Bone marrow (tissue), 2 donors: ENCODE data around the gene LGALS4.
A peak's percentile ranks its signal among the peaks of the same experiment; 100 is the strongest.
"Not testable (repeated sequence)": the region's sequence is repeated elsewhere in the genome, so short reads cannot be mapped to it uniquely, and the experiment has no call there.

Source experiments
- DNase-seq, 2 donors: peaks; one replicate each; lab custom pipeline; 2025; lab: John Stamatoyannopoulos, UW

The LGALS4 gene

GRCh38 chr19:38812841-38813320 lies at the start of gene LGALS4:
Gene LGALS4, minus strand, starts transcription at chr19:38812945. Its CDS starts 59 bp downstream, at chr19:38812886.
- no peak for DNase-seq

DNA sequence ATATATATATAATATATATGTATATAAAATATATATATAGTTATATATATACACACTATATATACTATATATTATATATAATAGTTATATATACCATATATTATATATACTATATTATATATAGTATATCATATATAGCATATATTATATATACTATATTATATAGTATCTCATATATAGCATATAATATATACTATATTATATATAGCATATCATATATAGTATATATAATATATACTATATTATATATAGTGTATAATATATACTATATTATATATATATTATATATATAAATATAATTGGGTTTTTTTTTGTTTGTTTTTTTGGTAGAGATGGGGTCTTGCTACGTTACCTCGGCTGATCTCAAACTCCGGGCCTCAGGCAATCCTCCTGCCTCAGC lies 48.6 kb upstream of the LGALS4 start:
- no peak for DNase-seq

- DNase-seq: not testable (repeated sequence)
Observed at GRCh38 chr19:38859631-38860204, 47.0 kb upstream of the LGALS4 start.

- DNase-seq: no peak
Observed at GRCh38 chr19:38856813-38857212, 44.1 kb upstream of the LGALS4 start.

DNA sequence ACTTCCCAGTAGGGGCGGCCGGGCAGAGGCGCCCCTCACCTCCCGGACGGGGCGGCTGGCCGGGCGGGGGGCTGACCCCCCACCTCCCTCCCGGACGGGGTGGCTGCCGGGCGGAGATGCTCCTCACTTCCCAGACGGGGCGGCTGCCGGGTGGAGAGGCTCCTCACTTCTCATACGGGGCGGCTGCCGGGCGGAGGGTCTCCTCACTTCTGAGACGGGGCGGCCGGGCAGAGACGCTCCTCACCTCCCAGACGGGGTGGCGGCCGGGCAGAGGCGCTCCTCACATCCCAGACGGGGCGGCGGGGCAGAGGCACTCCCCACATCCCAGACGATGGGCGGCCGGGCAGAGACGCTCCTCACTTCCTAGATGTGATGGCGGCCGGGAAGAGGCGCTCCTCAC lies 43.0 kb upstream of the LGALS4 start:
- DNase-seq: not testable (repeated sequence)

- not testable (repeated sequence) for DNase-seq
Observed at GRCh38 chr19:38854961-38855360, 42.2 kb upstream of the LGALS4 start.

DNA sequence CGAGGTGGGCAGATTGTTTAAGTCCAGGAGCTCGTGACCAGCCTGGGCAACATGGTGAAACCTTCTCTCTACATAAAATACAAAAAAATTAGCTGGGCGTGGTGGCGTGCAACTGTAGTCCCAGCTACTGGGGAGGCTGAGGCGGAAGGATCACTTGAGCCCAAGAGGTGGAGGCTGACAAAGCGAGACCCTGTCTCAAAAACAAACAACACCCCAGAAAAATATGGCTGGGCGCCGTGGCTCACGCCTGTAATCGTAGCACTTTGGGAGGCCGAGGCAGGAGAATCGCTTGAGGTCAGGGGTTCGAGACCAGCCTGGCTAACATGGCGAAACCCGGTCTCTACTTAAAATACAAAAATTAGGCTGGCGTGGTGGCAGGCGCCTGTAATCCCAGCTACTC lies 40.5 kb upstream of the LGALS4 start:
- DNase-seq: no peak

GRCh38 chr19:38852231-38853044 lies 39.7 kb upstream of the LGALS4 start:
- peak; percentile 49 to 77 for DNase-seq

GRCh38 chr19:38851622-38852230 lies 39.0 kb upstream of the LGALS4 start:
- DNase-seq: peak; percentile 61 to 79

DNA sequence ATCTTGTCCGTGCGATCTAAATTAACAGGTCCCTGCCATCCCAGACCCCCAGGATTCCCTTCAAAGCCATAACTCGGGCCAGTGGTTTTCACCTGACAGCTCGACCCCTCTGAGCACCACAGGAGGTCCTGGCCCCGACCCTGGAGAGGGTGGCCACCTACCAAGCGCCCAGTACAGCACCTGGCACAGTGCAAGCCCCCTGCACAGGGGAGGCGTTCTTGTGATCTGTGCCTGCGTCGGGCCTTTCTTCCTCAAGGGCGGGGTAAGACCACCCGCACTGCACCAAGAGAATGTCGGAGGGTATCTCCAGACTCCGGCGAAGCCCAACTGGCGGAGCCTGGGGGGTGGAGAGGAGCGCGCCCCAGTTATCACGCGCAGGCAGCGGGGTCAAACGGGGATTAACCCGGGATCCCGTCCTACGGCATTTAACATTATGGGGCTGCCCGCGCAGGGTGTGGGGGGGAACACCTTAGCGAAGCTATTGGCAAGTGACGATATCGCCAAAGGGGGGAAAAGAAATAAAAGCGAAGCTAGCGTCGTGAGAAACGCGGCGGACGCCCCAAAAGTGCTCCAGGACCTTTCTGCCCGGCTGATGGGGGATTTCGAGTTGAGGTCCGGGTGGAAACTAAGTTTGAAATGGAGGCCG lies 38.4 kb upstream of the LGALS4 start:
- DNase-seq: no peak

GRCh38 chr19:38850436-38850975 lies 37.8 kb upstream of the LGALS4 start:
- DNase-seq: peak in 1 of 2 donors; percentile 97

DNA sequence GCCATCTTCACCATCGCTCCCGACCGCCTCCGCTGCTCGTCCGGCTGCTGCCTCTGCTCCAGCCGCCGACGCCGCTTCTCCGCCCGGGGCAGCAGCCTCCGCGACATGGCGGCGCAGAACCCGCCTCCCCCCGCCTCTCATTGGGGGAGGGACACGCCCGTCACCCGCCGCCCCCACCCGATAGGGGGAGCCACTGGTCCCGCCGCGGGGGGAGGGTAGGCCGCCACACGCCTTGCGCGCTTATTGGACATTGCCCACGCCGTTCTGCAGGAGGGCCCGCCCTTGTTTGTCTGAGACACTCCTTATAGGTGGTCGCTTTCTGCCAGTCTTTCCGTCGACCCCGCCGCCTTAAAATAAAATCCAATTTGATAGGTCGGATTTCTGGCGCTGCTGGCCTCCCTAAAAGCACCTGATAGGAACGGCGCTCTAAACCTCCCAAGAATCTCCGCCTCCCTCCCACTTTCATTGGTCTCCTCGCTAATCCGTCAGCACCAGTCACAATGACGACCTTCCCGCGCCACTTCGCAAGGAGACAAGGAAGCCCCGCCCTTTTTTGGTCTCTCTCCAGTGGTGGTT lies 37.2 kb upstream of the LGALS4 start, which contains the start of gene HNRNPL:
HNRNPL (minus strand) TSS at position 127 of the 576 bp plus-strand sequence; CDS start at position 107, 20 bp downstream.
- DNase-seq: peak; percentile 97 to 100

DNA sequence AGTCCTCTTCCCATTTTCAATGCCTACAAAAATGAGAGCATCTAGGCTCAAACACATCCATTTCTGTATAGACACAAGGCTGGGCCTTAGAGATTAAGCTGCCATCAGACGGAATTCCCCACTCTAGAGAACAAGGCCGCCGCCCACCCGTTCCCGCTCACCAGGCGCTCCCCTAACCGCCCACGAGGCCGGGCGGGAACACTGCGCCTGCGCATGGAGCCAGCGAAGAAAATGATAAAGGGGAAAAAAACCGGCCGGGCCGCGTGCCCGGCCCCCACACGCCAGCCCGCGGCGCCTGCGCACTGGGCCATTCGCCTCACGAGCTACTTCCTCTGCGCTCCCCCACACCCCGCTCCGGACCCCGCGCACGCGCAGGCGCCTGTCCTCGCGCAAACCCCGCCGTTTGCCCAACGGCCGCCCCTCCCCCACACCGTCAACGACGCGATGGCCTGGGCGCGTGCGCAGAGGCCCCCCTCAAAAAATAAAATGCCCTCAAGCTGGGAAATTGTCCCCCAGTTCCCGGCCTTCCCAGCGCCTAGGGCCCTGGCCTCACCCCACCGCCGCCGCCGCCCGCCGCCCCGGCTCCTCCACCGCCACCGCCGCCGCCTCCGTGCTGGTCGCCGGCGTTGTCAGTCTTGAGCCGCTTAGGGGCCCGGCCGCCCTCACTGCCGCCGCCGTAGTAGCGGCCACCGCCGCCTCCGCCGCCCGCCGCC lies 36.6 kb upstream of the LGALS4 start:
- peak; percentile 92 for DNase-seq

DNA sequence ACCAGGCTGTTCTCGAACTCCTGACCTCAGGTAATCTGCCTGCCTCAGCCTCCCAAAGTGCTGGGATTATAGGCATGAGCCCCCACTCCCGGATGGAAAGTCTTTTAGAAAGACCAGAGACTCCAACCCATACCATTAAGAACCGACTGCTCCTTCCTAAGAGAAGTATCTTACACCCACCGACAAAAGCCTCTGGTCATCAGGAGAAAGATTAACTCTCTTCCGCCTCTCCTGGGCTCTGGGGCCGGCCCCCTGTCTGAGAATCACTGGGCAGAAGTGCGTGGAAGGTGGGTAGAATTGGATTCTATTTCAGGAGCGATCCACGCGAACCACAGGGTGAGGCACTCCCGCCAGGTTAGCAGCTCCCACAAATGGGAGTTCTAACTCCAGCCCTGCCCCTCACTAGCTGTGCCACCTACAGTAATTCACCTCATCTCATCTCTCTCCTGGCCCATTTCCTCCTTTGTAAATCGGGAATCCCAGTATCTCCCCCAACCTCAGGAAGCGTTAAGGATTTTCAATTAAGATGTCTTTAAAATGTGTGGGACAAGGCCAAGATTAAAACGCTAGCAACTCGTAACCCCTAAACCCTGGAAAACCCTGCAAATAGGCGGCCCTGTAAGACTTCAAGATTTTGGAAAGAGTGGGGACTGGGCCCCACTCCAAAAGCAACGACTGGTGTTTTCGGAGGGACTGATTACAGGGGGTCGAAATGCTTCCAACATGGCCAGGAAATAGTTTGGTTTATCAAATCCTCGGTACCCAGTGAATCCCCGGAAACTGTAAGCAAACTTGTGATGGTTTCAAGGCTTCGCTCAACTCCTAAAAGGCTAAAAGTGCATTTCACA lies 35.8 kb upstream of the LGALS4 start:
- DNase-seq: no peak

DNA sequence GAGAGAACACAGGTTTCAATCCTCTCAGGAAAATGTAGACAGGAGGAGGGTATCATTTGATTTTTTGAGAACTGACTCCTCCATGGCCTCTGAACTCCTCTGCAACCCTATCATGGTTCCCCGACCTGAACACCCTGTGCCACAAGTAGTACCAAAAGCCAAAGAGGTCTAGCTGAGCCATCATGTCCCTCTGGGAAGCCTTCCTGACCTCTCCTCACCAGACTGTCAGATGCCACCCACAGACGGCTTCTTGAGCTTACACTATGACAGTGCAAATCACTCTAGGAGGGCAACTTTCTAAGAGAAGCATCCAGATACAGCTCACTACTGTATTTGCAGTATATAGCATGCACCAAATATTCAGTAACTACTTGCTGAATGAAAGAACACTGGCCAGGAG lies 33.4 kb upstream of the LGALS4 start:
- DNase-seq: no peak

DNA sequence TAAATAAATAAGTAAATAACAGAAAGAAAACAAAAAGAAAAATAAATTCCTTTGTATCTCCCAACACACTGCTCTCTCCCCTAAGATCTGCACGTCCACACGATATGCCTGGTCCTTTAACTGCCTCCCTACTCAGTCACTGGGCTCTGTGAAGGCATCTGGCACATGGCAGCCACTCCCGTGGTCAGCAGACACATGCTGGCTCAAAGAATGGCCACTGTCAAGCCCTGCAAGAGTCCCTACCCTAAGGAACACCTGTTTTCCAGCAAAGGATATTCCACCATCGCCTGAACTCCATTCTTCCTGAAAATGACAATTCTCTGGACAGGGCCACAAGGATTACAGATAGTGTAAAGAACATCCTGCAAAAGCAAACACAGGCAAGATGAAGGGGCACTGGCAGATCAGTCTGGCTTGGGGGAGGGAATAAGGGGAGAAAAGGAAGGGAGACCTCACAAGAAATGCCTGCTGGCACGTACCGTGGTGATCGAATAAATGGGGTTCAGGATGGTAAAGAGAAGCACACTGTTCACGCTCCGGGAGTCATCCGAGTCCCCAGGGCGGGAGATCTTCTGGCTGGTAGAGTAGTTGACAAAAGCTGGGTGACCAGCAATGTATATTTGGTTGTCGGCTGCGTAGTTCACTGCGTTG lies 32.8 kb upstream of the LGALS4 start:
- no peak for DNase-seq

- DNase-seq: no peak
Observed at GRCh38 chr19:38844093-38844686, 31.4 kb upstream of the LGALS4 start.

GRCh38 chr19:38843175-38843758 lies 30.5 kb upstream of the LGALS4 start:
- DNase-seq: no peak
